ENCODE data around the gene ABCC9.
"Not testable (repeated sequence)": the region's sequence is repeated elsewhere in the genome, so short reads cannot be mapped to it uniquely, and the experiment has no call there.

ABCC9 gene

GRCh38 chr12:21934173-21934572 lies 7.1 kb downstream of the ABCC9 start:
- no peak for DNase-seq (ENCODE audit: low read depth in 2 of 2)

- no peak for DNase-seq (ENCODE audit: low read depth in 2 of 2)
Measured at GRCh38 chr12:21933656-21934055, 7.6 kb downstream of the ABCC9 start.

DNA sequence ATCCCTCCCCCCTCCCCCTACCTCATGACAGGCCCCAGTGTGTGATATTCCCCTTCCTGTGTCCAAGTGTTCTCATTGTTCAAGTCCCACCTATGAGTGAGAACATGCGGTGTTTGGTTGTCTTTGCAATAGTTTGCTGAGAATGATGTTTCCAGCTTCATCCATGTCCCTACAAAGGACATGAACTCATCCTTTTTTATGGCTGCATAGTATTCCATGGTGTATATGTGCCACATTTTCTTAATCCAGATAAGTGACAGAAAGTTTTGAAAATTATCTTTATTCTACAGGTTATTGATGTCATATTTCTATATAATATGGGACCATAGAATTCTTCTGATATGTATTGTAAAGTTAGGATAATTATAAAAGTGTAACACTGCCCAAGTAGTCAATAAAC lies 11.3 kb downstream of the ABCC9 start:
- not testable (repeated sequence) for DNase-seq (ENCODE audit: low read depth in 2 of 2)

- no peak for DNase-seq (ENCODE audit: low read depth in 2 of 2)
Measured at GRCh38 chr12:21925296-21925913, 15.8 kb downstream of the ABCC9 start.

DNA sequence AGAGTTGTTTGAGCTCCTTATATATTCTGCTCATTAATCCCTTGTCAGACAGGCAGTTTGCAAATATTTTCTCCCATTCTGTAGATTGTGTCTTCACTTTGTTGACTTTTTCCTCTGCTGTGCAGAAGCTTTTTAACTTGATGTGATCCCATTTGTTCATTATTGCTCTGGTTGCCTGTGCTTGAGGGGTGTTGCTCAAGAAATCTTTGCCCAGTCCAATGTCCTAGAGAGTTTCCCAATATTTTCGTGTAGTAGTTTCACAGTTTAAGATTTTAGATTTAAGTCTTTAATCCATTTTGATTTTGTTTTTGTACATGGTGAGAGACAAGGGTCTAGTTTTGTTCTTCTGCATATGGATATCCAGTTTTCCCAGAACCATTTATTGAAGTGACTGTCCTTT lies 19.8 kb downstream of the ABCC9 start:
- DNase-seq (ENCODE audit: low read depth in 2 of 2), result no peak

DNA sequence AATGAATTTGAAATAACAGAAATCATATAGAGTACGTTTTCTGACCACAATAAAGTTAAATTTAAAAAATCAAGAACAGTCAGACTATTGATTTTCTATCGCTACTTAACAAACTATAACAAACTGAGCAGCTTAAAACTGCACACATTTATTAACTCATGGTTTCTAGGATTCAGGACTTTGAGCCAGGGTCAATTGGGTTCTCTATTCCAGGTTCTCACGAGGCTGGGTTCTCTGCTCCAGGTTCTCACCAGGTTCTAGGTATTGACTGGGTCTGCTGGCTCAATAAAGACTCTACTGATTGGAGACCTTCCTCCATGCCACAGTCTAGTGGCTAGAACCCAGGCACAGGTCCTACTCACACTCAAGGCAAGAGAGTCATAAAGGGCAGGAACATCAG lies 22.8 kb downstream of the ABCC9 start:
- no peak for DNase-seq (ENCODE audit: low read depth in 2 of 2)

GRCh38 chr12:21913823-21914222 lies 27.4 kb downstream of the ABCC9 start:
- no peak for DNase-seq (ENCODE audit: low read depth in 2 of 2)

GRCh38 chr12:21912318-21912717 lies 28.9 kb downstream of the ABCC9 start:
- no peak for DNase-seq (ENCODE audit: low read depth in 2 of 2)

DNA sequence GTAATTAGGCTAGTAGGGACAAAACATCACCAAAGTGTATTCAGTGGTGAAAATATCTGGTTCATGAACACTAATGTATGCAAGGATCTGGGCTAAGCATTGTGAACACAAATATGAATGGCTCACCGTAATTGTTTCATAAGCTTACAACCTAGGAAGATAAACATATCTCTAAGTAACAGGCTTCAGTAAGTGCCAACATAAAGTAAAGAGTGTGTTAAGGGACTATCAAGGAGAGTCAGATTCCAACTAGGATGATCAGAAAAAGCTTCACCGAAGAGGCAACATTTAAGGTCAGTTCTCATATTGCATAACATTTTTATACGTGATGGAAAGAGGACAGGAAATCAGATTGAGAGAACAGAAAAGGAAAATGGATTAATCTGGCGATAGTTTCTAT lies 29.4 kb downstream of the ABCC9 start:
- DNase-seq (ENCODE audit: low read depth in 2 of 2), result no peak

DNA sequence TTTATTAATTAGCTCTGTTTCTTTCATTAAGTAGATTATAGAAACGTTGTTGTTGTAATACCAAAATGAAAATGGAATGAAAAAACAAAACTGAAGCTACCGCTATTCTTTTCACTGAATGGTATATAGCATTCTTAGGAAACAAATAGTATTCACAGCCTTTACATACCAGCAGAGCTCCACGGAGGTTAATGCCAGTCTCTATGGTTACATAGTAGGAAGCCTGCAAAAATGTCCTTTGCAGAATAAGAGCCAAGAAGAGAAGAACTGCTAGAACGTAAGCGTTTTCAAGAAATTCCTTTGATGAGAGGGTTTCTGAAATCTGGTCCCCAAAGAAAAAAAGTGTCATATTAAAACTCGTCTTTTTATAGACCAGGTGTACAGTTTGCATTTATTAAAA lies 30.6 kb downstream of the ABCC9 start:
- DNase-seq (ENCODE audit: low read depth in 2 of 2), result no peak

DNA sequence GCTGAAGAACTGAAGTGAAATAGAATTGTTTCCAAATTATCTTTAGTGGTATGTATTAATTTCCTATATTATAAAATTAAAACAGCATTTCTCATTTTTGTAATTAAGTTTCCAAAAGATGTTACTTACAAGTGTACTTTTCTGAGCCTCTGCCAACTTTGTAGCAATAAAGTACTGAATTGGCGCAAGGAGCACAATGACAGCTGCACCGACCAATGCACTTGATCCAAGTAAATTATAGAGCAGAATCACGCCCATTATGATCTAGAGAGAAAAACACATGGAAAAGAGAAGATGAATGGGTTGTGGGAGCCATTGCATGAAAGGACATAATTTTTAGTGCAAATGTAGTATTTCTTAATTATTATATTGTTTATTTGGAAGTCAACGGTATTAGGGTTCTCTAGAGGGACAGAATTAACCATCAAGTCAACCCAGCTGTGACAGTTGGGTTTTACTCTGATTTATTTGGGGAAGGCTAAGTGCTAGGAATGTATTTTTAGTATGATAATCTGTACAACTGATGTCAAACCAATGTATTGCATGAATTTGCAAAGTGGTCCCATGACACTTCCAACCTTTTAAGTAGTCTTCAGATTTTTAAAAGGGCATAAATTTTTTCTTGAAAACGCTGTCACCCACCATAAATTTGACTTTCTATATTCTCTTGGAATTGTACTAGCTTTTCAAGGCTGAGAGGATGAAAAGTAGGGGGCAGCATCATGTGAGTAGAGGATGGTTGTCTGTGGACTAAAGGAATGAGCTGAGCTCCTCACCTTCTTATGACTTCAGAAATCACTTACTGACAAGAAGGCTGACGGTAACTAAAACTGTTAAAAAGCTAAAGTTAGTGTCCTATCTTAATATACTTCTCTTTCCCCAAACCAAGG lies 33.0 kb downstream of the ABCC9 start:
- no peak for DNase-seq (ENCODE audit: low read depth in 2 of 2)

- no peak for DNase-seq (ENCODE audit: low read depth in 2 of 2)
Measured at GRCh38 chr12:21906919-21907493, 34.2 kb downstream of the ABCC9 start.

- DNase-seq (ENCODE audit: low read depth in 2 of 2), result not testable (repeated sequence)
Measured at GRCh38 chr12:21899532-21899931, 41.7 kb downstream of the ABCC9 start.

- no peak for DNase-seq (ENCODE audit: low read depth in 2 of 2)
Measured at GRCh38 chr12:21895651-21896050, 45.6 kb downstream of the ABCC9 start.

DNA sequence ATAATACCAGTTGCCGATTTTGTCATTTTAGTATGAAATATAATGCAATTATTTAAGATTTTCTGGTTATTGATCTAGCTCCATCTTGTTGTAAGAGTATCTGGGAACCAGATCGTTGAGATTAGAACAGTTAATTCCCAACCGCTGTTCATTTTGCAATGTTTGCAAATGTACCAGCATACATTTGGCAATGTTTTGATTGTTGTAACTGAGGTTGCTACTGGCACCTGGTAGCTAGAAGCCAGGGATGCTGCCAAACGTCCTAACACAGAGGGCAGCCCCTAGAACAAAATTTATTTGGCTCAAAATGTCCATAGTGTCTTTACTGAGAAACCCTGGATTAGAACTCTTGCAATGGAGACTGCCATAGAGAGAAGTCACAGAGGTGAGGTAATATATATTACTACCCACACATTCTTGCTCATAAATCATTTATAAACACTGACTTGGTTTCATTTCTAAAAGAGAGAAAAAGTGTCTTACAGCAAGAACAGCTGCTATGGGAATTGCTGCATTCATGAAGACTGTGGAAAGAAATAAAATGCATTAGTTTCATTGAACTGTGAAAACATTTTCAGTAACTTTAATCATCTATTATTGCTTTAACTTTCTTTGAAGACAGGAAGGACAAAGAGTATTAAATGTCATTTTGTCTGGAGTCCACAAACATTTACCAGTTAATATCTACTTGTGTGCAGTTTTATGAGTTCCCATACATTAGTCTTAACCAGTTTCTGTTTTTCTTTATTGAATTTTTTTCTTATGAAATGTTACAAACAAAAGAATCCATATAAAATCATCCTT lies 46.2 kb downstream of the ABCC9 start:
- no peak for DNase-seq (ENCODE audit: low read depth in 2 of 2)

DNA sequence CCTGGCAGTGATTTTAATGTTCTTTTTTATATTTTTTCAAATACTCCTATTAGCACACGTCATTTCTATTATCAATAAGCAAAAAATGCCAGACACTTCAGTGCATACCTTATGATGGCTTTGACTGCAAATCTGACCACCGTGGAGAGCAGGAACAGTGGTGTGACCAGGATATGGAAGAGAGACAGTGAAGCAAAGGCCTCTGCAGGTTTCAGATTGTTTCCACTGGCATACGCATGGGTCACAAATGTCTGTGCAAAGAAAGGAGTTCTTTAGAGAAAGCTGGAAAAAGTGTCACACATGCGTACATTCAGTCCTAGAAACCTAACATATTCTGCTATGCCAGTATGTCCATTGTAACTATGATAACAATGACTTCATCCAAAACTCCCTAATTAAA lies 47.3 kb downstream of the ABCC9 start:
- no peak for DNase-seq (ENCODE audit: low read depth in 2 of 2)

- no peak for DNase-seq (ENCODE audit: low read depth in 2 of 2)
Measured at GRCh38 chr12:21892341-21892740, 48.9 kb downstream of the ABCC9 start.

- no peak for DNase-seq (ENCODE audit: low read depth in 2 of 2)
Measured at GRCh38 chr12:21891751-21892217, 49.4 kb downstream of the ABCC9 start.

DNA sequence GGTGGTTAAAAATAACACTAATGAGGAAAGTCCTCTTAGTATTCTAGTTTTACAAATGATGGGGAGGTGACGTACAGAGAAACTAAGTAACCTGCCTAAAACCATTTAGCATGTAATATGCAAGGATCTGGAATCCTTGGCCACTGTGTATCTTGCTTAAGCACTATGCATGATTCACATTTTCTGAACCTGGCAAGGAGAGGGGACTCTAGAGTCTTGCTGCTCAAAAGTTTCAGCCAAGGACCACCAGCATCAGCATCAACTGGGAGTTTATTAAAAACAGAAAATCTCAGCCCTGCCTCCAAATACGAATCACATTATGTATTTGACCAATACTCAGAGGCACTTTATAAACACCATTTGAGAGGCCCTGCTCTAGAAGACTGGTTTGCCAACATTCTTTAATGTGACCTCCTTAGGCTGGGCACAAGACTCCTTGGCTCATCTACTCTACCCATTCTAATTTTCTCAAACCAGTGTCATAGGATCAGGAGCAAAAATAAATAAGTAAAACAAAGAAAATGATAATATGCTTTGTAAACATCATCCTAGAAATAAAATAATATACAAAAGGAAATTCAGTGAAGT lies 52.9 kb downstream of the ABCC9 start:
- no peak for DNase-seq (ENCODE audit: low read depth in 2 of 2)

- no peak for DNase-seq (ENCODE audit: low read depth in 2 of 2)
Measured at GRCh38 chr12:21884936-21885335, 56.3 kb downstream of the ABCC9 start.

DNA sequence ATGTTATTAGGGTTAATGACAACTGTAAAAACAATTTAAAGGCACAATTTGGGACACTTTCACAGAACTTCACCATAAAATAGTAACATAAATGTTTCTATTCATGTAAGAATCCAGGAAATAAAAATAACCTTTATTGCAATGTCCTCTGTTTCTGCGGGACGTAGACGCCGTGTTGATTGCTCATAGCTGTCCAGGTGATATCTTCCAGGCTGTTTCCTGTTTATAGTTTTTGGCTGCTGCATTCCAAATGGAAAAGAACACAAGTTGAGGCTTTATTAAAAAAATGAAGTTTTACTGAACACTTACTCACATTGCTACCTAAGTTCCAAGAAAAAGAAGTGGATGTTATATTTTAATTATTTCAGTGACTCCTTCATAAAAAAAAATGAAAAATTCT lies 58.6 kb downstream of the ABCC9 start:
- no peak for DNase-seq (ENCODE audit: low read depth in 2 of 2)

GRCh38 chr12:21881965-21882364 lies 59.3 kb downstream of the ABCC9 start:
- no peak for DNase-seq (ENCODE audit: low read depth in 2 of 2)
